ENCODE measurements around the gene MYPN.
A peak's percentile ranks its signal among the peaks of the same experiment; 100 is the strongest.
"Not testable (repeated sequence)": the region's sequence is repeated elsewhere in the genome, so short reads cannot be mapped to it uniquely, and the experiment has no call there.

MYPN gene

GRCh38 chr10:68135362-68135761 lies 26.1 kb downstream of the MYPN start:
- no peak for DNase-seq (ENCODE audit: low read depth in 2 of 2)

GRCh38 chr10:68135922-68136792 lies 26.9 kb downstream of the MYPN start:
- DNase-seq (ENCODE audit: low read depth in 2 of 2): no peak

- DNase-seq (ENCODE audit: low read depth in 2 of 2): no peak
Measured at GRCh38 chr10:68137171-68137570, 27.9 kb downstream of the MYPN start.

GRCh38 chr10:68138526-68138925 lies 29.2 kb downstream of the MYPN start:
- no peak for DNase-seq (ENCODE audit: low read depth in 2 of 2)

- DNase-seq (ENCODE audit: low read depth in 2 of 2): no peak
Measured at GRCh38 chr10:68139448-68140272, 30.4 kb downstream of the MYPN start.

GRCh38 chr10:68142761-68143160 lies 33.5 kb downstream of the MYPN start:
- DNase-seq (ENCODE audit: low read depth in 2 of 2): no peak

GRCh38 chr10:68144709-68145108 lies 35.4 kb downstream of the MYPN start:
- DNase-seq (ENCODE audit: low read depth in 2 of 2): no peak

- no peak for DNase-seq (ENCODE audit: low read depth in 2 of 2)
Measured at GRCh38 chr10:68145705-68146104, 36.4 kb downstream of the MYPN start.

GRCh38 chr10:68146133-68146532 lies 36.8 kb downstream of the MYPN start:
- DNase-seq (ENCODE audit: low read depth in 2 of 2): no peak

- DNase-seq (ENCODE audit: low read depth in 2 of 2): no peak
Measured at GRCh38 chr10:68151453-68151852, 42.2 kb downstream of the MYPN start.

GRCh38 chr10:68153473-68154210 lies 44.4 kb downstream of the MYPN start:
- DNase-seq (ENCODE audit: low read depth in 2 of 2): no peak

- DNase-seq (ENCODE audit: low read depth in 2 of 2): no peak
Measured at GRCh38 chr10:68154211-68154497, 44.9 kb downstream of the MYPN start.

GRCh38 chr10:68155615-68156210 lies 46.4 kb downstream of the MYPN start:
- no peak for DNase-seq (ENCODE audit: low read depth in 2 of 2)

GRCh38 chr10:68156373-68157185 lies 47.3 kb downstream of the MYPN start:
- peak; percentile 9 to 48 for DNase-seq (ENCODE audit: low read depth in 2 of 2)

GRCh38 chr10:68157522-68157921 lies 48.2 kb downstream of the MYPN start:
- DNase-seq (ENCODE audit: low read depth in 2 of 2): not testable (repeated sequence)

- no peak for DNase-seq (ENCODE audit: low read depth in 2 of 2)
Measured at GRCh38 chr10:68158031-68158430, 48.7 kb downstream of the MYPN start.

GRCh38 chr10:68163735-68164134 lies 54.4 kb downstream of the MYPN start:
- no peak for DNase-seq (ENCODE audit: low read depth in 2 of 2)

- no peak for DNase-seq (ENCODE audit: low read depth in 2 of 2)
Measured at GRCh38 chr10:68165643-68166042, 56.4 kb downstream of the MYPN start.

GRCh38 chr10:68166871-68167585 lies 57.7 kb downstream of the MYPN start:
- no peak for DNase-seq (ENCODE audit: low read depth in 2 of 2)

- no peak for DNase-seq (ENCODE audit: low read depth in 2 of 2)
Measured at GRCh38 chr10:68167586-68168189, 58.4 kb downstream of the MYPN start.
